GM12875 (cell line): ENCODE results near the gene JARID2.

Experiments used
- H3K4me3 ChIP-seq: one replicate; pipeline ENCODE4 v1.5.1; 2011; ENCODE audit warnings: low read depth, low read length, control low read depth
- CTCF ChIP-seq: IDR thresholded peaks from 2 replicates; pipeline ENCODE4 v1.5.1; 2011; ENCODE audit warnings: low read depth, mild to moderate bottlenecking, control low read depth, inconsistent platforms, low read length, moderate library complexity, borderline replicate concordance; ENCODE audit not compliant: insufficient read depth

Gene JARID2

GRCh38 chr6:15506066-15506465 lies 260.2 kb downstream of the JARID2 start:
- no peak overlapping the region for H3K4me3 ChIP-seq
- no peak for TF ChIP-seq CTCF

GRCh38 chr6:15507221-15507620 lies 261.4 kb downstream of the JARID2 start:
- no peak for TF ChIP-seq CTCF
- H3K4me3 ChIP-seq, result no peak overlapping the region

GRCh38 chr6:15507746-15508145 lies 261.9 kb downstream of the JARID2 start:
- H3K4me3 ChIP-seq, result no peak overlapping the region
- no peak for TF ChIP-seq CTCF

GRCh38 chr6:15508441-15508871 lies 262.6 kb downstream of the JARID2 start:
- H3K4me3 ChIP-seq, result no peak overlapping the region
- no peak for TF ChIP-seq CTCF

GRCh38 chr6:15508931-15509330 lies 263.1 kb downstream of the JARID2 start:
- H3K4me3 ChIP-seq, result no peak overlapping the region
- no peak for TF ChIP-seq CTCF

- TF ChIP-seq CTCF, result no peak
Observed at GRCh38 chr6:15509335-15509933, 263.6 kb downstream of the JARID2 start.

GRCh38 chr6:15510121-15510520 lies 264.3 kb downstream of the JARID2 start:
- no peak for TF ChIP-seq CTCF
- H3K4me3 ChIP-seq, result no peak overlapping the region

More at GRCh38 chr6:15509335-15509933, 263.6 kb downstream of the JARID2 start:
- no peak overlapping the region for H3K4me3 ChIP-seq
